Measurements from ENCODE around the gene MEN1.

The MEN1 gene

DNA sequence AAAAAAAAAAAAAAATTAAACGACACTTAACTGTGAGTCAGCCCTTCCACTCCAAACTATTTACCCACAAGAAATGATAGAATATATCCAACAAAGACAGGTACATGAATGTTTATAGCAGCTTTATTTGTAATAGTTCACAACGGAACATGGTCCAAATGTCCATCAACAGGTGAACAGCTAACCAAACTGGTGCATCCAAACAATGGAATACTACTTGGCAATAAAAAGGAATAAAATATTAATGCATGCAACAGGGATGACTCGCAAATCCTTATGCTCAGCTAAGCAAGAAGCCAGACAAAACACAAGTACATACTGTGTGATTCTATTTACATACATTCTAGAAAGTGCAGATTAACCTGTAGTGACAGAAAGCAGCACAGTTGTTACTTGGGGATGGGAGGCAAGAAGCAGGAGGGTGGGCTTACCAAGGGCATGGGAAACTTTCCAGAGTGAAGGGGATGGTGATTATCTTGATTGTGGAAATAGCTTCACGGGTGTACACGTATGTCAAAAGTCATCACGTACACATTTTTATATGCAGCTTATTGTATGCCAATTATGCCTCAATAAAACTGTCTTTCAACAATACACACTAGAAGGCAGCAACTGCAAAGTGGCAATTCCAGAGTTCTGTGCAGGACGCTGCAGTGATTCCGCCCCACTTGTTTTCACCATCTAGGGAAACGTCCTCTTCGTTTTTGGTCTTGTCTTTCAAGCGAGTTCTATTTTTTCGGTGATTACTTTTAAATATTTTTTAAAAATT lies 25.4 kb downstream of the MEN1 start:
- DNase-seq (ENCODE audit: low read depth): no peak

DNA sequence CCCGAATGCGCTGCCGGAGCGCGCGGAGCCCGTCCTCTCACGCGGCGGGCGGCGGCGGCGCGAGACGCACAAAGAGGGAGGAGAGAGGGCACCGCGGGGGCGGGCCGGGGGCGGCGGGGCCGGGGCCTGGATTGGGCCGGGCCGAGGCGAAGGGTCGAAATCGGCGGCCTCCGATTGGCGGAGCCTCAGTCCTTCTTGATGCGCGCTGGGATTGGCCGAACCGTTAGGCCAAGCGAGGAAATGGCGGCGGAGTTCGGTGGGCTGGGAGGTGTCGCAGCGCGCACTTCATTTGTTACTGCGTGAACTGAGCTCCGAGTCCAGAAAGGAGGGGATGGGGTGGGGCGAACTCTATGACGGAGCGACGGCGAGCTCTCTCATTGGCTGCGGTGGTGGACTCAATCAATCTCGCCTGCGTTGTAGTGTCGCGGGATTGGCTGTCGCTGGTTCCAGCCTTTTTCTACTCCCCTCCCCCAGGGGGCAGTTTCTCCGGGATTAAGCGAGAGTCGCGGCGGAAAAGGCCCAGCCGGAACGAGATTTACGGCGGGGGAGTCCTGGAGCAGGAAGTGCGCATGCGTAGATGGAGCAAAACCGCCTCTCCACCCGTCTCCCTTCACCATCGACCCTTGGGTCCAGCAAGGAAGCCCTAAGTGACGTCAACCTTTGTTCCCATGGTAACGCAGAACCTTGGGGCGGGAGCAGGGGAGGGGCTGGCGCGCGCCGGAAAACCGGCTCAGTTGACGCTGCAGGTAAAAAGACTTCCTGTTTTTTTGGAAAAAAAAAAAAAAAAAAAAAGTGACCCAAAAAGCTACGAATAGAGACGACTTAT lies 31.7 kb downstream of the MEN1 start, which contains the start of gene SF1:
Gene SF1 (minus strand): TSS at position 70 of the 826 bp plus-strand sequence. CDS start 150 bp downstream, outside the sequence.
- peak; percentile 96 for DNase-seq (ENCODE audit: low read depth)

DNA sequence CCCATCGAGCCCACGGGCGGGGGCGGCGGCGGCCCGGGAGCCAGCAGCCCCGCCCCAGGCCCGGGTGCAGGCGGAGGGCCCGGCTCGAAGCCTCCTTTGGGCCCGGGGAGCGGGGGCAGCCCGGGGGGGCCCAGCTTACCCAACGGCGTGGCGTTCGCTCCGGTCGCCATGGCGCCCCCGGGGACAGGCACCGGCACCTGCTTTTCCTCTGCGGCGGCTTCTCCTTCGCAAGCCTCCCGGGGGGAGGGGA lies 32.2 kb downstream of the MEN1 start:
- no peak for DNase-seq (ENCODE audit: low read depth)

DNA sequence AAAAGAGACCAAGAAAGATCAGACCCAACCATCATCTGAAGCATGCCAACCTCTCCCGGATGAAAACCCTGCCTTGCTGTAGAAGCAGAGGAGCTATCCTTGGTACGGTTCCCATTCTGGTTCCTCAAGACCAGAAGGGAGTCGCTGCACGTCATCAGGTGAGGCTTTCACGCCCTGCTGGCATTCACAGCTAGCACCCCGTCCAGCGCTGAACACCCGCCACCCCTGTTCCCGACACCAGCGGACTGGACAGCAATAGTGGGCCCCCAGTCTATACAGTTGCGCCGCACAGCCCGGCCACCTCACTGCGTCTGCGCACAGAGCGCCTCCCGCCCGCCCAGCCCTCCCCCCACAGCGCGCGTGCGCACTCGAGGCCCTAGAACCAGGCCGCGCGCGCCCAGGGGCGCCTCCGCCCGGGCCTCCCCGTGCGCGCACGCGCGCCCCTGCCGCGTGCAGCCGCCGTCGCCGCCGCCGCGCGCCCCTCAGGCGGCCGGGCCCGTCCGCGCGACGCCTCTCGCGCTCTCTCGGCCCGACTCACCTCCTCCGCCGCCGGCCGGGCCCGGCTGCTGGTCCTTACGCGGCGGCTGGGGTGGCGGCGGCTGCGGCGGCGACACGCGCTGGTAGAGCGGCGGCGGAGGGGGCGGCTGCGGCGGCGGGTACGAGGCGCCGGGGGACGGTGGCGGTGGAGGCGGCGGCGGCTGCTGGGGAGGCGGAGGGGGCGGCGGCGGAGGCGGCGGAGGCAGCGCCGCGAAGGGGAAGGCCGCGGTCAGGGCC lies 32.7 kb downstream of the MEN1 start:
- DNase-seq (ENCODE audit: low read depth): no peak

DNA sequence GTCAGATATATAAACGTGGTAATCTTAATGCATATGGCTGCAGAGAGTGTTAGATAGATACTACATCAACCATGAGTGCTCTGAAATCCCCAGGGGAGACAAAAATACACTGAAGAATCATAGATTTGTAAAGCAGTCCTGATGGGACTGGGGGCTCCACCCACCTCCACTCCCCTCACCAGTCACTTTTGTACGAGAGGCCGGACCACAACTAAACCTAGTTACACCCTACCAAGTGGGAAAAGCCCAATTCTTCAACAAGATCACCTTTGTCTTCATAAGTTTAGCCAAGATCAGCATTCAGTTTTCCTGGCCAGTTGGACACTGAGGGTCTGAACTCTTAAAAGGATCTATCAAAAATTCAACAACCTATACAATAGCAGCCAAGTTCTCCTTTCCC lies 33.5 kb downstream of the MEN1 start:
- DNase-seq (ENCODE audit: low read depth): no peak

DNA sequence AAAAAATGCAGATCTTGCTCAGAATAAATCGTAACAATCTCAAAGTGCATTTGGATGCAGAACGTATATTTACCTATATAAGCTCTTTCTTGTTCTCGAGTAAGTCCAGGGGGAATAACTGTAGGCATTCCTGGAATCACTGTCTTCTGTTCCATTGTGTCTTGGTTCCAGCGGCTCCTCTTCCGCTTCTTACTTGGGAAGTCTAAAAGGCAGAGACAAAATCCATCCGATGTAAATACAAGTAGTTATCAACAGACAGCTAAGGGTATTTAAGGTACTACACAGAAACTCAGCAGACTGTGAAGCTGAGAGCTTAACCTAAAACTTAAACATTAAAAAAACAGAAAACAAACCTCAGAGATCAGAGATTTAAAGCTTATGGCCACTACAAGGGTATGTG lies 33.9 kb downstream of the MEN1 start:
- no peak for DNase-seq (ENCODE audit: low read depth)

DNA sequence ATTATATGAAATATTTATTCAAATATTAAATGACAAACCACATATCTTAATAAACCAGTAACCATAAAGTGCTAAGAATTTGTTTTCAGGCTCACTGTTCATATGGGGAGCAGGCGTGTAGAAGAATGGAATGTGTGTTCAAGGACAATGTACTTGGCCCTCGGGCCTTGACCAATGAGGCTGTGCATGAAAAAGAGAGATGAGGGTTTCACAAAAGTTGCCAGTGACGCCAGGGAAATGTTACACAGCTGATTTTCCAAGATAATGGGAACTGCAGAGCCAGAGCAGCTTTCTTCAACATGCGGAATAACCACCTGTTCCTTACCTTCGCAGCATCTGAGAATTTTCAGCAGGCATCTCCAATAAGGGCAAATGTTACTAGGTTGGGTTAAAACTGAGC lies 36.2 kb downstream of the MEN1 start:
- no peak for DNase-seq (ENCODE audit: low read depth)

DNA sequence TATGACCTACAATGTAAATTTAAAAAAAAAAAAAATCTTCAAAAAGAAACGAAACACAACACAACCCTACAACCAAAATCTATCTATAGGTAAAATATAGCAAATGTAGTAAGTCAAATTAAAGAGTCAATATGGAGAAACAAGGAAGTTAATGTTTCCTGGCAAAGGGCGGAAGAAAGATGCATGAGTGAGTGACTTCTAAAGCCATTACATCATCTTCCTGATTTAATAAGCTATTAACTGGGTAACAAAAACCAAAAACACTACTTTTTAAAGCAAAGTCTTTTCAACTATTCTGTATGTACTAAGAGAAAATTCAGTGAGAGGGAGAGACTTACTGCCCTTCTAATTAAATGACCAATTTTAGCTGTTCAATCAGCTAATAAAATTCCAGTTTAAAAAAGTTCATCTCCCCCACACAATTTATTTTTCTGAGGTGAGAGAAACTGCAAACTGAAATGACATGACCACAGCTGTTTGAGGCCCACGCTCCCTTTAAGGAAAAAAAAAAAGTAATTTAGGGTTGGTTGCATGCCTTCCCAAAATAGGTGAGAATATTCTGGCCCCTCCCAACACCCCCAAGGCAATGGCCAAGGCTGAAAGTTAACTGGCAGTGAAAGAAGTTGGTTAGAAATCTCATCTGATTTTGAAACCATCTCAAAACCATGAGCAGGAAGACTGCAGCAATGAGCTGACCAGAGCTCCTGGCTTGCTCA lies 37.9 kb downstream of the MEN1 start:
- DNase-seq (ENCODE audit: low read depth): no peak

DNA sequence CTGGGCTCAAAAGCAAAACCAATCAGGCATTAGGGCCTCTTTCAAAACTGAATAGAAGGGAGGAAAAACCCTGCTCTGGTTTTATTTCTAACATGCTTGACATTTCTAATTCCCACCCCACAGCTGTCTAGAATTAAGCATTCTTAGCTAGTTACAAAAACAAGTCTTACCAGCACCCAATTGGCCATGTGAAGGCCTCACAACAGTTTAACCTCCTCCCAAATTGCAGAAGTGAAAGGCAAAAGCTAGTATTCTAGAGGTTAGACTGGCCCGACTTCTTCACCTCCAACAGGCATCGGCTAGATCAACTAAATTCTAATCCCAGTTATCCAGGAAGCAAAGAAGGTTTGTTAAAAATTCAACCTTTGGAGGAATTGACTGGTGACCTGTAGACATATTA lies 38.5 kb downstream of the MEN1 start:
- DNase-seq (ENCODE audit: low read depth): no peak

DNA sequence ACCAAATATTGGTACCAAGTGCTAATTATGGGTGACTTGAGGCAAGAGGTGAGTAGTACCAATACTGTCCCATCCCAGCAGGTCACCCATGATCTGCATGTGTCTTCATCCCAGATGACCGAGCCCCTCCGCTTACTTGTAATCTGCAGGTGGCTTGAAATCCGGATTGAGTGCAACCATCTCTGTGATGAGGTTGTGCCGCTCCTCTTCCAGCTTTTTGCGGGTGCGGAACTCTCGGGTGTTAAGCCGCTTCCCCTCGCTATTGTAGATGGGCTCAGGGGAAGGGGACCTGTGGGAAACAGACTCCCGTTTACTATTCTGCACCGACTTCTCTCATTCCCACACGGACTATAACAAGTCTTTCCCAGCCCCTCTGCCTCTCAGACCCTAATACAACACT lies 40.2 kb downstream of the MEN1 start:
- no peak for DNase-seq (ENCODE audit: low read depth)

DNA sequence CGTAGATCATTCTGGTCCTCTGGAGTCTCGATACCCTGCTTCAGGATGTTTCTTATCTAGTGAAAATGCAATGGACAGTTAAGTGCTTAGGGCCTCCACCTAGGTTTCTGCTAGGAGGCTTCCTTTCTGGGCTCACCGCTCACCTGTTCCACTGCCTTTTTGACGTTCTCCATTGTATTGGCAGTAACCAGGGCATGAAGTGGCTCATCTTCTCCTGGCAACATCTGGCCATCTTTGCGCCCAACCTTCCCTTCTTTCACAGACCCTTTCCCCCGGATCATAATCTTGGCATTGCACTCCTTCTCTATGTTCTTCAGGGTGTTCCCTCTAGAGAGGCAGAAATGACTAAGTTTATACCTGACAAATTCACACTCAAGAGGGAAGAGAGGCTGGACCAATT lies 41.1 kb downstream of the MEN1 start:
- no peak for DNase-seq (ENCODE audit: low read depth)

DNA sequence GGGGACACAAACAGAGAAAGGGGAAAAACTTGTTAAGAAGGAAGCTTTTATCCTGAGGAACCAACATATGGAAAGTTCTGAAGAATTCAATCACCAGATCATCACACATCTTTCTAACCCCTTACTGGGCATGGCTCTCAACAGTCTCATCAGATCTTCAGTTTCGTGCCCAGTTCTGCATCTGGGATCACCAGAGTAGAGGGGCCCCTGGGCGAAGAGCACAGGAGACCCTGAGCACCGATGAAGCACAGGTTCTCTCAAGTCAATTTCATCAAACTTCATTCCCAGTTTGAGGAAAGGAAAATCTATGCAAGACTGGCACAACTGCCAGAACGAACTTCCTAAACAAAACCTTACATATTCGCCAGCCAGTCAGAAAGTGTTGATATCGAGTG lies 42.1 kb downstream of the MEN1 start:
- no peak for DNase-seq (ENCODE audit: low read depth)

DNA sequence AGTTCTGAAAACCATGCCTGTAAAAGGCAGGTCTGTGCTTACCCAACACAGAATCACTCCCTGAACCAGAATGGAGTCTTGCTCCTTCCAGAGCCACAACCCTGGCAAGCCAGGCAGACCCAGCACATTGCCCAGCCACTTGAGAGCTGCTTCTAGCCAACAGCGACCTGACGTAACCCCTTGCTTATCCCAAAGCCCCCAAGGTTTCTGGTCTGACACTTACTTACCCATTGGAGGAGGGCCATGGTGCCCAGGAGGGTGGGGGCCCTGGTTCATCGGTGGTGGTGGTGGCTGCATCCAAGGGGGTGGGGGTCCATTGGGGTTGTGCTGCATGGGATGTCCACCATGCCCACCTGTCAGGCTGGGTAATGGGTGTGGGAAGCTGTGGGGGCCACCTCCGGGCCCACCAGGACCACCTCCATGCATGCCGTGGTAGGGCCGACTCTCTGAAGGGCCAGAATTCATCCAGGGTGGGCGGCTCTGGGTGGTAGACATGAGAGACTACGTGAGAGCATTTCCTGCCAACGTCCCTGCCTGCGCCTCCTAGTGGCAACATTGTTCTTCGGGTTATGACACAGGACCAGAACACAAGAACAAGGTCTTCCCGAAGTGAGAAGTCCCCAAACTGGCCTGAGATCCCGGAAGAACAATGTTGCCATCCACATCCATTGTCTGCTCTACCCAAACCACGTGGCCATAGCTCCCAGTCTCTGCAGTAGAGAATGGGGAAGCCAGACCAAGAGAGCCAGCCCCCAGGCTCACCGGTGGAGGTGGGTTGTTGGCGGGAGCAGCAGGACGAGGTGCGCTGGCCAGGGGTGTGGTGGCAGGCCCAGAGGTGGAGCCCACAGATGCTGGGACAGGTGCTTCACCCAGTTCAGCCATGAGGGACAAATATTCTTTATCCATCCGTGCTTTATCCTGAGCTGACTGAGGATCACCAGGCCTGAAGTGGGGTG lies 42.7 kb downstream of the MEN1 start:
- peak; percentile 56 for DNase-seq (ENCODE audit: low read depth)

DNA sequence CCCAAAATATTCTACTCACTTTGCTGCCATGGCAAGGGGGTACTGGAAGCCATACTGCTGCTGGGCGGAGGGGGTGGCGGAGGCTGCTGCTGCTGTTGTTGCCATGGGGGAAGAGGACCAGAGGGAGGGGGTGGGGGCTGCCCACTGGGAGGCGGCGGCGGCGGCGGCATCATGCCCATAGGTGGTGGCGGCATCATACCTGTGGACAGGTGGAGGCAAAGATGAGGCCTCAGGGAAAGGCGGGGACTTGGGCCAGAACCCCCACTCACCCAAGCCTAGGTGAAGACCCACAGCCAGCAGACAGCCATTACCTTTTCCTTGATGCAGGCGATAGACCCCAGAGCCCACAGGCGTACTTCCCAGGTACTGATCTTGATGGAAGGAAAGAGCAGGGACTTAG lies 43.5 kb downstream of the MEN1 start:
- DNase-seq (ENCODE audit: low read depth): no peak

DNA sequence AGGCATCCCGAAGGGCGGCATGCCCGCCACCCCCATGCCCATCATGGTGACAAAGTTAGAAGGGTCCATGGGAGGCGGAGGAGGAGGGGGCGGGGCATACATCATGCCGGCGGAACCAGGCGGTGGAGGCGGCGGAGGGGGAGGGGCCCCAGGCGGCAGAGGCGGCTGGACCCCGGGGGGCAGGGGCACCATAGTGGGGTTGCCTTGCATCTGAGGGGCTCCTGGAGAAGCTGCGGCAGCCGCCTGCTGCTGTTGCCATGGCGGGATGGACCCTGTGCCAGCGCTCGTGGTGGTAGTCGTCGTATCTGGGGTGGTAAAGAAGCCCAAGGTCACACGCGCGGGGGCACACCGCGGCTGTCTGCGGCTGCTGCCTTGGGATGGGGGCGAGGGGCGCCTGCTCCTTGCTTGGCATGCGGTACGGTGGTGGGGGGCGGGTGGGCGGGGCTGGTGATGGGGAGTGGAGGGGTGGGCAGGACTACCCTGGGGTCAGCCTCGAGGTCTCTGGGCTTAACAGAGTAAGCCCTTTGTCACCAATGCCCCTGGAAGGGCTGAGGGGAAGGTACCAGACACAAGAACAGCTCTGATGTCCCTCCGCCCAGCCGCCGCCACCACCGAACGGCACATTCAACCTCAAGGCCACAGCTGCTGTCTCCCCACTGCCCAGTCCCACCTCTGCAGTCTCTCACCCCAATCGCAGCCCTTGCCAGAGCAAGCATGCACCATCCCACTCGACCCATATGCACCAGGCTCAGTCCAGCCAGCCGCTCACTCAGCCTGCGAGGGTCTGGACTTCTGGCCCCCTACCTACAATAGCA lies 44.3 kb downstream of the MEN1 start:
- DNase-seq (ENCODE audit: low read depth): no peak

DNA sequence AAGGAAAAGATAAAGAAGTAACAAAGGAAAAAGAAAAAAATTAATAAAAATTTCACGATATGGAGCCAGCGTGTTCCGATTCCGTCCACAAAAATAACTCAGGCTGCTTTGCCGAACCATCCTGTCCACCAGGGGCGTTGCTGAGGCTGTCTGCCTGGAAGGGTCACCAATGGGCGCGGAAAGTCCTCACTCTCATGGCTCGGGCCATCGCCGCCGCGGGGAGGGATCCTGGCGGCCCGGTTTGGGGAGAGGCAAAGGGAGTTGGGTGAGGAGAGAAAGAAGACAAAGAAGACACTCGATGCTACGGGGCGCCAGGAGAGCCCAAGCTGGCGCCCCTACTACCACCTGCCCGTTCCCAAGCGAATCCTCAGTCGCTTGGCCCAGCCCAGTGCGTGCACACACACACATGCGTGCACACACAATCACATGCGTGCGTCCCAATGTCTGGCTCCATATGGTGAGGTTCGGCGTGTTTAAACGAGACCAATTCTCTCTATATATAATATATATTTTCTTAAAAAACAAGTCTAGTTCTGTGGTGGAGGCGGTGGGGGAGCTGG lies 45.0 kb downstream of the MEN1 start:
- DNase-seq (ENCODE audit: low read depth): no peak

DNA sequence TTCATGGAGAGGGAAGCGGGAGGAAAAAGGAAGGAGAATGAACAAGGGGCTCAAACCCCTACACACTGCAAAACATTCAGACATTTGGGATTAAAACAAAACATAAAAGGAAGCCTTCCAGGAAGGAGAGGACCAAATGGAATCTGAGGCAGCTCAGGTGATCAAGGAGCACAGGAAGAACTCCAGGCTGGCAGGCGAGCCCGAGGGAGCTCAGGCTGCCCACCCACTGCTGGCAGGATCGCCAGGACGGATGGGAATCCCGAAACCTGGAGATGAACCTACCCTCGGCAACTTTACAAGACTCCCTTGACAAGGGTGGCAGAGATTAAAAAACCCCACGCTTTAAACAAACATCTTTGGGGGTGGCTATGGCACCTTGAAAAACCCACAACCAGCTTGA lies 45.6 kb downstream of the MEN1 start:
- DNase-seq (ENCODE audit: low read depth): no peak

DNA sequence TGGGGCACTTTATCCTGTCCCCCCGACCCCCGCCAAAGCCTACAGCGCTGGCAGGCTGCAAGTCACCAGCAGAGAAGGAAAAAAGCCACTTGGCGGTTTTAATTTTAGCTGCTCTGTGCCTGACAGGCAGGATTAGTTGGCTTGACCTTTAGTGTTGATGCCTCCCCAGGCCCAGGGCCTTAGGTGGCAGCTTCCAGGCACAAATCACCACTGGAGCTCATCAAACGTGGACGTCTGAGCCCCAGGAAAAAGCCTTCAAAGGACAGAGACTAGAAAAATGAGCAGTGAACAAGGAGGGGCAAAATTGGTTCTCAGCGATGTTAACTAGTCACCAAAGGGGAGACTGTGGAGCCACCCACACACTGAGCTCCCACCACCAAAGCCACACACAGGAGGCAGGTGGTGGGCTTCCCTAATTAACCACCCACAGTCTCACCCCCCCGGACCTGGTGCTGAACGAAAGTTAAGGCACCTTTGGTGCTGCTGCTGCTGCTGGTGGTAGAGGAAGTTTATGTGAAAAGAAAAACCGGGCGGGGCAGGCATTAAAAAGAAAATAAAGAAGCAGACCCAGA lies 46.2 kb downstream of the MEN1 start:
- no peak for DNase-seq (ENCODE audit: low read depth)

DNA sequence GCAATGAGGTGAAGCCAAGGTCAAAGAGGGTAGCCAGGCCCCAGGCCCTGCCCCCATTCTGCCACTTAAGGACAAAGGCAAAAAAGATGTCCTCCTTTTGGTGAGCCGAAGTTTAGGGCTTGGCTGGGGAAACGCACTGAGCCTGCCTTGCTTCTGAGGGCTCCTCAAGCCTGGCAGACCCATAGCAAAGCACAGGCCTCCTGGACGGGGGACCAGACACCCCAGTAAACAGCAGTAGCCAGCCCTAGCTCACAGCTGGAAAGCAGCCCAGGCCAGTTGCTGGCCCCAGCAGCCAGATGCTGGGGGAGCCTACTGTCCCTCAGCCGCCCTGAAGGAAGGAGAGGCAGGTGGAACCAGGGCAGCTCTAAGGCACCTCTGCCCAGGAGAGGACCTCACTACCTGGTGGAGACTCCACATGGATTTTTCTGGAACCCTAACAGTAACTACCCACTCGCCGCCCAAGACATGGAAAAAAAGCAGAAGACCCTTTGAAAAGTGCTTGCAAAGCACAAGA lies 46.8 kb downstream of the MEN1 start:
- no peak for DNase-seq (ENCODE audit: low read depth)

Data from CMK (cell line).